Measurements from ENCODE around the gene DENND1A. TPM values are rescaled to one million over a fixed set of nuclear protein-coding genes. Genes with fewer than 3 reads are reported as not detected.

Gene DENND1A
- total RNA-seq, 1 donor from 2014 or later, result 15.4 TPM

DNA sequence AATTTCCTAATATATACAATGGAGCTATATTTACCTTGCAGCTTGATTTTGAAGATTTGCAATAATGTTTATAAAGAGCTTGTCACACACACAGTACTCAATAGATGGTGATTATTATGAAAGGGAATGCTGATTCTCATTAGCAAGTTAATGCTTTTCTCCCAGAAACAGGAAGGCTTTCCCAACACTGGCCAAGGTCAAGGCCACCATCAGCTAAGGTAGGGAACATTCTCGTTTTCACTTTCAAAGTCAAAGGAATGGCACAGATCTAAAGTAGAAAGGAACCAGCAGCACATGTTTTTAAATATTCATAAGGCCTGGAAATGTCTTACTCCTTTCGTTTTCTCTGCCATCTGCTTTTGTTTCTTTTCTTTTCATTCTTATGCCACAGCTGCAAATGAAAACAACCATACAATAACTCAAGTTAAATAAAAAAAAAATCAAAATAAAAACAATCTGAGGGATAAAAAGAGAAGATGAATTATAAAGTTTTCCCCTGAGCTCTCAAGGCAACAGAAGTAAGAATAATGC lies 307.1 kb downstream of the DENND1A start:
- ATAC-seq (no peak), DNase-seq (no peak)
- H3K4me3 ChIP-seq, result no peak overlapping the region
- H3K27ac ChIP-seq, result no peak overlapping the region
- intact Hi-C loops (cut with DNase I), result no loop called here
- TF ChIP-seq CTCF (IDR thresholded peaks at IDR 0.05), result no peak
- H3K9me3 ChIP-seq, result no peaks in the 10 kb centered on the region
- H3K4me1 ChIP-seq, result no peaks in the 10 kb centered on the region
- H3K36me3 ChIP-seq, result no peaks in the 10 kb centered on the region
- H3K27me3 ChIP-seq, result no peaks in the 10 kb centered on the region

- Histone ChIP-seq H3K4me3 (no peak overlapping the region), H3K9me3 (no peaks in the 10 kb centered on the region), H3K36me3 (no peaks in the 10 kb centered on the region), H3K4me1 (no peaks in the 10 kb centered on the region), H3K27ac (no peak overlapping the region), H3K27me3 (no peaks in the 10 kb centered on the region)
- DNase-seq (no peak), ATAC-seq (no peak)
- intact Hi-C loops (cut with DNase I), result no loop called here
- no peak for TF ChIP-seq CTCF (IDR thresholded peaks at IDR 0.05)
Observed at GRCh38 chr9:123620239-123620638, 309.7 kb downstream of the DENND1A start.

DNA sequence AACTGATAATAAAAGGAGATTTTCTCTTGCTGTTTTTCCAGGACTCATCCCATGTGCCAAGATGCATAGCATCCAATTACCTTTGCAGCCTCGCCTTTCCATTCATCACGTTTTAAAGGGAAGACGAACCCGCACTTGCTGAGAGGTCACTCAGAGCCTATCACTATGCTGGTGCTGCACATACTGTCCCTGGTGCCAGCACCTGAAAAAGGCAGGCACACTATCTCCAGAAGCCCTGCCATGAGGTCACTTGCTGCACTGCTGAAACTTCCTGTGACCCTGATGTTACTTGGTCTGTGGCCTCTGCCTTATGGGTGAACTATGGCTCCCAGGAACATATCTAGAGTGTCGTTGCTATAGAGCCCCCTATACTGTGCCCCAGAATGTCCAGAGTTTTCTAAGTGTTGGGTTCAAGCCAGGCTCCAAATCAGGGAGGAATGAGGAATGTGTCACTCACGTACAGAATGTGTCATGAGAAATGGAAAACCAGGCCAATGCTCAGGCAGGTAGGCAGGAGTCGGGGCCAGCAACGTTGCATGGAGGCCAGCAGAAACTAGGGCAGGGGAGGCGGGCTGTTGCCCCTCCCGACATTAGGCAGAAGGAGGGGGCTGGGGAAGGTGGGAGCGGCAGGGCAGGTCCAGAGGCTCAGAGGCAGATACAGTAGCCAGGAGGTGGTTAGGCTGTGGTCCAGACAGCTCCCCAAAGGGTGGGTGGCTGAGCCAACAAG lies 311.8 kb downstream of the DENND1A start:
- no peaks in the 10 kb centered on the region for H3K9me3 ChIP-seq
- no peaks in the 10 kb centered on the region for H3K4me1 ChIP-seq
- intact Hi-C loops (cut with DNase I), result no loop called here
- H3K4me3 ChIP-seq, result no peak overlapping the region
- DNase-seq (no peak), ATAC-seq (no peak)
- H3K36me3 ChIP-seq, result no peaks in the 10 kb centered on the region
- no peaks in the 10 kb centered on the region for H3K27me3 ChIP-seq
- TF ChIP-seq CTCF (IDR thresholded peaks at IDR 0.05), result no peak
- H3K27ac ChIP-seq, result no peak overlapping the region

- no peak for DNase-seq
- Histone ChIP-seq H3K27me3 (no peaks in the 10 kb centered on the region), H3K36me3 (no peaks in the 10 kb centered on the region), H3K4me3 (no peak overlapping the region), H3K4me1 (no peaks in the 10 kb centered on the region), H3K9me3 (no peaks in the 10 kb centered on the region), H3K27ac (no peak overlapping the region)
- no peak for ATAC-seq
- intact Hi-C loops (cut with DNase I), result no loop called here
- no peak for TF ChIP-seq CTCF (IDR thresholded peaks at IDR 0.05)
Observed at GRCh38 chr9:123617286-123617685, 312.6 kb downstream of the DENND1A start.

DNA sequence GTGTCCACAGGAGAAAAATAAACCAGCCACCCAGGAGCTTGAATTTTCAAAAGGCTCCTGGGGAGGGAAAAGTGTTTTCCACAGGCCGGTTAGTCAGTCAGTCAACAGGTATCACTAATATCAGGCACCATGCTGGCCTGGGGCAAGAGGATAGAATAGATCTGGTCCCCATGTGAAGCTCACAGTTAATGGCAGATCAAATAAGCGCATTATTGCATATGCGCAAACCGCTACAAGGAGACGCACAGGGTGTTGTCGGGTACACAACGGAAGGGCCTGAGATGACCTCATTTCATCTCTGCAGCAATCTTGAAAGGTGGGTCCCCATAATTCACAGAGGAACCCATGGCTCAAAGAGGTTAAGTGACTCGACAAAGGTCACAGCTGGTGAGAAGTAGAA lies 313.2 kb downstream of the DENND1A start:
- H3K36me3 ChIP-seq, result no peaks in the 10 kb centered on the region
- no peak for DNase-seq
- H3K4me3 ChIP-seq, result no peak overlapping the region
- H3K4me1 ChIP-seq, result no peaks in the 10 kb centered on the region
- no peak for ATAC-seq
- no peak for TF ChIP-seq CTCF (IDR thresholded peaks at IDR 0.05)
- intact Hi-C loops (cut with DNase I), result no loop called here
- H3K27me3 ChIP-seq, result no peaks in the 10 kb centered on the region
- H3K27ac ChIP-seq, result no peak overlapping the region
- no peaks in the 10 kb centered on the region for H3K9me3 ChIP-seq

Data from upper lobe of right lung (tissue), 1 donor.